DMS114 treated with DMSO at 0.1 percent for 48 hours (cell line): Measurements from ENCODE around the gene CCNE1.
"Not testable (repeated sequence)": the region's sequence is repeated elsewhere in the genome, so short reads cannot be mapped to it uniquely, and the experiment has no call there.

Experiments used
- DNase-seq: peaks from one replicate; lab custom pipeline; 2025; ENCODE audit not compliant: unreplicated experiment; lab: John Stamatoyannopoulos, UW

CCNE1 gene

GRCh38 chr19:29785955-29786589 lies 25.7 kb upstream of the CCNE1 start:
- no peak for DNase-seq

GRCh38 chr19:29787281-29787680 lies 24.5 kb upstream of the CCNE1 start:
- DNase-seq, result no peak

- no peak for DNase-seq
These were observed 22.8 kb upstream of the CCNE1 start for GRCh38 chr19:29789007-29789406.

- no peak for DNase-seq
These were observed 18.6 kb upstream of the CCNE1 start for GRCh38 chr19:29793116-29793727.

- DNase-seq, result not testable (repeated sequence)
These were observed 17.3 kb upstream of the CCNE1 start for GRCh38 chr19:29794490-29794889.

- DNase-seq, result no peak
These were observed 16.2 kb upstream of the CCNE1 start for GRCh38 chr19:29795461-29796172.

GRCh38 chr19:29796173-29796573 lies 15.6 kb upstream of the CCNE1 start:
- DNase-seq, result no peak

GRCh38 chr19:29798774-29799497 lies 12.9 kb upstream of the CCNE1 start:
- DNase-seq, result no peak

- DNase-seq, result no peak
These were observed 11.5 kb upstream of the CCNE1 start for GRCh38 chr19:29800100-29800825.

- DNase-seq, result not testable (repeated sequence)
These were observed 7.8 kb upstream of the CCNE1 start for GRCh38 chr19:29803951-29804350.

GRCh38 chr19:29804493-29804892 lies 7.3 kb upstream of the CCNE1 start:
- DNase-seq, result no peak

GRCh38 chr19:29805031-29805965 lies 6.5 kb upstream of the CCNE1 start:
- DNase-seq, result no peak

- no peak for DNase-seq
These were observed 5.5 kb upstream of the CCNE1 start for GRCh38 chr19:29806098-29806866.

- DNase-seq, result no peak
These were observed 4.6 kb upstream of the CCNE1 start for GRCh38 chr19:29807178-29807577.

GRCh38 chr19:29807870-29808405 lies 3.9 kb upstream of the CCNE1 start:
- DNase-seq, result no peak

- no peak for DNase-seq
These were observed 1.8 kb upstream of the CCNE1 start for GRCh38 chr19:29809795-29810503.

GRCh38 chr19:29810504-29810871 lies 1.3 kb upstream of the CCNE1 start:
- no peak for DNase-seq
